Keratinocyte (primary cell): ENCODE results near the gene NSMCE1. TPM values are rescaled to one million over a fixed set of nuclear protein-coding genes. Genes with fewer than 3 reads are reported as not detected.
"Not testable (repeated sequence)": the region's sequence is repeated elsewhere in the genome, so short reads cannot be mapped to it uniquely, and the experiment has no call there.

Experiments
- DNase-seq: peaks from one replicate; pipeline ENCODE4 v3.0.0-alpha.2; 2011; ENCODE audit warnings: low read depth, missing footprints, low spot score
- FAIRE-seq: peaks from 2 replicates; lab custom pipeline; 2011; peaks lifted over from hg19 to GRCh38; lab: Jason Lieb, UNC
- H2AFZ ChIP-seq: 2 replicates; pipeline ENCODE4 v1.6.0; 2012; ENCODE audit warnings: low read length, control low read depth, inconsistent platforms; ENCODE audit not compliant: control insufficient read depth
- H3K27ac ChIP-seq: 2 replicates; pipeline ENCODE4 v1.5.1; 2011; ENCODE audit warnings: low read length; ENCODE audit not compliant: control insufficient read depth, insufficient read depth
- H3K27me3 ChIP-seq: 3 replicates; pipeline ENCODE4 v1.6.0; 2011; ENCODE audit warnings: low read length; ENCODE audit not compliant: control insufficient read depth, insufficient read depth; ENCODE audit errors: extremely low read depth
- H3K36me3 ChIP-seq, 2 experiments: 2 replicates in 1 of 2; 3 replicates in 1 of 2; pipeline ENCODE4 v1.5.1; 2011; ENCODE audit warnings: low read length in 2 of 2, mild to moderate bottlenecking in 1 of 2; ENCODE audit not compliant: control insufficient read depth in 2 of 2, insufficient read depth in 2 of 2; ENCODE audit errors: extremely low read depth in 1 of 2
- H3K4me1 ChIP-seq: 3 replicates; pipeline ENCODE4 v1.5.1; 2011; ENCODE audit warnings: low read length; ENCODE audit not compliant: control insufficient read depth, insufficient read depth; ENCODE audit errors: extremely low read depth
- H3K4me2 ChIP-seq: 3 replicates; pipeline ENCODE4 v1.6.0; 2011; ENCODE audit warnings: low read depth, low read length; ENCODE audit not compliant: control insufficient read depth, insufficient read depth; ENCODE audit errors: extremely low read depth
- H3K4me3 ChIP-seq, 3 experiments: fragments of 200-600 bp in 1 of 3; sonication (generic) in 1 of 3; 2 replicates in 2 of 3; 3 replicates in 1 of 3; pipeline ENCODE4 v1.5.1; 2011 to 2016; ENCODE audit warnings: low read length in 3 of 3, mild to moderate bottlenecking in 3 of 3, control low read depth in 2 of 3, inconsistent platforms in 1 of 3, low read depth in 1 of 3, mixed read lengths in 1 of 3, mixed run types in 1 of 3, moderate library complexity in 1 of 3; ENCODE audit not compliant: control insufficient read depth in 2 of 3, insufficient read depth in 2 of 3; ENCODE audit errors: extremely low read depth in 1 of 3
- H3K79me2 ChIP-seq: 2 replicates; pipeline ENCODE4 v1.6.0; 2012; ENCODE audit warnings: low read length; ENCODE audit not compliant: control insufficient read depth, insufficient read depth
- H3K9ac ChIP-seq: 3 replicates; pipeline ENCODE4 v1.6.0; 2011; ENCODE audit warnings: low read length; ENCODE audit not compliant: control insufficient read depth, insufficient read depth; ENCODE audit errors: extremely low read depth
- H3K9me1 ChIP-seq: 3 replicates; pipeline ENCODE4 v1.6.0; 2011; ENCODE audit warnings: low read length; ENCODE audit not compliant: control insufficient read depth, insufficient read depth; ENCODE audit errors: extremely low read depth
- H3K9me3 ChIP-seq: 2 replicates; pipeline ENCODE4 v1.5.1; 2012; ENCODE audit warnings: low read depth, low read length; ENCODE audit not compliant: control insufficient read depth
- H4K20me1 ChIP-seq: 3 replicates; pipeline ENCODE4 v1.6.0; 2011; ENCODE audit warnings: low read length; ENCODE audit not compliant: control insufficient read depth, insufficient read depth; ENCODE audit errors: extremely low read depth
- EZH2 ChIP-seq: IDR thresholded peaks from one replicate; pipeline ENCODE4 v1.6.1; 2012; ENCODE audit warnings: inconsistent platforms, mild to moderate bottlenecking, low read length, moderate library complexity
- dilution Hi-C: fragments of 300-500 bp; cut with MboI; formaldehyde crosslinking; loops from one replicate; pipeline ENCODE4 v1.7.0; 2020; ENCODE audit warnings: low sequenced_read_pairs; ENCODE audit not compliant: extremely low pct_ligation_motif_present
- polyA plus RNA-seq, 5 experiments: library from polyadenylated mRNA; depleted of rRNA in 3 of 5; stranded (reverse) in 3 of 5; stranded (forward) in 1 of 5; unstranded in 1 of 5; fragments of >200 nt; gene quantifications; 1 replicate in 1 of 5; 2 replicates in 3 of 5; 3 replicates in 1 of 5; pipeline versions ENCODE4 v1.2.1 to v1.2.3, GENCODE V29; 2011 to 2012; ENCODE audit warnings: missing spikeins in 2 of 5, low read depth in 1 of 5, low replicate concordance in 1 of 5
- TF ChIP-seq, protein P1 (sequence below), 3 experiments: IDR thresholded peaks in 1 of 3; conservative IDR thresholded peaks in 1 of 3; optimal IDR thresholded peaks in 1 of 3; 2 replicates in 2 of 3; 3 replicates in 1 of 3; pipeline versions ENCODE3 to v1.5.1; 2011; ENCODE audit warnings: low read length in 3 of 3, mild to moderate bottlenecking in 3 of 3, moderate library complexity in 2 of 3, control low read depth in 1 of 3, inconsistent platforms in 1 of 3; ENCODE audit not compliant: insufficient read depth in 2 of 3; ENCODE audit errors: extremely low read depth in 1 of 3

Gene NSMCE1
- polyA plus RNA-seq, 1 donor (not counting 4 experiments of a cell fraction or from before 2014, with no cell fraction given) = 55.9 TPM

DNA sequence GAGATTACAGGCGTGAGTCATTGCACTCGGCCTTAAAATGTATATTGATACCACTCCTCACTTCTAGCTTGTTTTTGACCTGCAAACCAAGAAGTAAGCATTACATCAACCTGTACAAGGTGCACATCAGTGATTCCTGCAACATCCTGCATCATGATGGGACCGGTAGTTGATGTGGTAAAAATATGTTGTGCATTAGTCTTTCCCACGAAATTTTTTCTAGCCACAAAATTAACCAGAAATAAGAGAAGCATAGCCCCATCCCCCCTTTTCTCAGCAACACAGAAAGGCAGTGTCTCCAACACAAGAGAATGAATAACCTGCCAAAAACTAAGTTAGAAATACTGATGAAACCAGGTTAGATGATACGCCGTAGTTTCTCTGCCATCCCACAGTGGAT is 21.1 kb upstream of the NSMCE1 start:
- no peak for FAIRE-seq
- Histone ChIP-seq H3K27ac (no peak overlapping the region), H3K9ac (no peak overlapping the region), H3K36me3 (no peaks in the 10 kb centered on the region), H4K20me1 (no peaks in the 10 kb centered on the region), H3K9me3 (peaks cover 2% of the 10 kb centered on the region), H3K27me3 (no peaks in the 10 kb centered on the region), H3K9me1 (no peaks in the 10 kb centered on the region), H3K4me1 (peaks cover 14% of the 10 kb centered on the region), H3K4me3 (no peak overlapping the region), H3K4me2 (no peak overlapping the region), H3K79me2 (no peaks in the 10 kb centered on the region), H2AFZ (no peak overlapping the region)
- DNase-seq = no peak
- TF ChIP-seq, protein P1, sequence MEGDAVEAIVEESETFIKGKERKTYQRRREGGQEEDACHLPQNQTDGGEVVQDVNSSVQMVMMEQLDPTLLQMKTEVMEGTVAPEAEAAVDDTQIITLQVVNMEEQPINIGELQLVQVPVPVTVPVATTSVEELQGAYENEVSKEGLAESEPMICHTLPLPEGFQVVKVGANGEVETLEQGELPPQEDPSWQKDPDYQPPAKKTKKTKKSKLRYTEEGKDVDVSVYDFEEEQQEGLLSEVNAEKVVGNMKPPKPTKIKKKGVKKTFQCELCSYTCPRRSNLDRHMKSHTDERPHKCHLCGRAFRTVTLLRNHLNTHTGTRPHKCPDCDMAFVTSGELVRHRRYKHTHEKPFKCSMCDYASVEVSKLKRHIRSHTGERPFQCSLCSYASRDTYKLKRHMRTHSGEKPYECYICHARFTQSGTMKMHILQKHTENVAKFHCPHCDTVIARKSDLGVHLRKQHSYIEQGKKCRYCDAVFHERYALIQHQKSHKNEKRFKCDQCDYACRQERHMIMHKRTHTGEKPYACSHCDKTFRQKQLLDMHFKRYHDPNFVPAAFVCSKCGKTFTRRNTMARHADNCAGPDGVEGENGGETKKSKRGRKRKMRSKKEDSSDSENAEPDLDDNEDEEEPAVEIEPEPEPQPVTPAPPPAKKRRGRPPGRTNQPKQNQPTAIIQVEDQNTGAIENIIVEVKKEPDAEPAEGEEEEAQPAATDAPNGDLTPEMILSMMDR (optimal IDR thresholded peaks at IDR 0.05 in 1 of 3, IDR thresholded peaks at IDR 0.05 in 1 of 3, conservative IDR thresholded peaks at IDR 0.05 in 1 of 3; ENCODE audit: extremely low read depth in 1 of 3, insufficient read depth in 2 of 3, low read length in 3 of 3) = no peak
- TF ChIP-seq EZH2 = no peak
- dilution Hi-C loops = no loop called here

DNA sequence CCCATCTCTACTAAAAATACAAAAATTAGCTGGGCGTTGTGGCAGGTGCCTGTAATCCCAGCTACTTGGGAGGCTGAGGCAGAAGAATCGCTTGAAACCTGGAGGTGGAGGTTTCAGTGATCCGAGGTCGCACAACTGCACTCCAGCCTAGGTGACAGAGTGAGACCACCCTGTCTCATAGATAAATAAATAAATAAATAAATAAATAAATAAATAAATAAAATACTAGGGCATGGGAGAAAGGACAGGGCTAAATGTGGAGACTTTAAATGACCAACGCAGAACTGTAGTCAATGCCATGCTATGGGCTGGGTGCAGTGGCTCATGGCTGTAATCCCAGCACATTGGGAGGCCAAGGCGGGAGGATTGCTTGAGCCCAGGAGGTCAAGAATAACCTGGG is 19.7 kb upstream of the NSMCE1 start:
- not testable (repeated sequence) for H3K79me2 ChIP-seq, H3K27me3 ChIP-seq, H2AFZ ChIP-seq

DNA sequence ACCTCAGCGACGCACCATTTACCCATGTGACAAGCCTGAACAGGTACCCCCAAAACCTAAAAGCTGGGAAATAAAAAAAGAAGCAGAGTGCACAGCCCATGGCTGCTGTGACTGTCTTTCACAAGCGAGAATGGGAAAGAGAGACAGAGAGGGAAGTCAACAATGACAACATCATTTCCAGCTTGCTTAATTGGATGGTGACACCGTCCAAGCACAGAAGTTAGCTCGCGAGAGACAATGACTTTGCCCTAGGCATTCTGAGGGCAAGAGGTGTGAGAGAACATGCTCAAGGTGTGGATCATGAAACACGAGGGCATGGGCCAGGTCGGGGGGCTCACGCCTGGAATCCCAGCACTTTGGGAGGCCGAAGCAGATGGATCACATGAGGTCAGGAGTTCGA is 19.3 kb upstream of the NSMCE1 start:
- no peaks in the 10 kb centered on the region for H4K20me1 ChIP-seq
- no peaks in the 10 kb centered on the region for H3K27me3 ChIP-seq
- peaks cover 2% of the 10 kb centered on the region for H3K9me3 ChIP-seq
- DNase-seq (no peak), FAIRE-seq (no peak)
- no peak overlapping the region for H3K27ac ChIP-seq
- H2AFZ ChIP-seq = no peak overlapping the region
- H3K4me2 ChIP-seq = no peak overlapping the region
- no peak overlapping the region for H3K9ac ChIP-seq
- dilution Hi-C loops = no loop called here
- H3K4me1 ChIP-seq = peaks cover 14% of the 10 kb centered on the region
- H3K4me3 ChIP-seq = no peak overlapping the region
- no peaks in the 10 kb centered on the region for H3K79me2 ChIP-seq
- TF ChIP-seq EZH2 = no peak
- TF ChIP-seq, protein P1 (optimal IDR thresholded peaks at IDR 0.05 in 1 of 3, IDR thresholded peaks at IDR 0.05 in 1 of 3, conservative IDR thresholded peaks at IDR 0.05 in 1 of 3; ENCODE audit: extremely low read depth in 1 of 3, insufficient read depth in 2 of 3, low read length in 3 of 3) = no peak
- no peaks in the 10 kb centered on the region for H3K9me1 ChIP-seq
- H3K36me3 ChIP-seq = no peaks in the 10 kb centered on the region

More for the DNA sequence above, 19.7 kb upstream of the NSMCE1 start:
- FAIRE-seq, H3K9me3 ChIP-seq, dilution Hi-C loops, H3K9ac ChIP-seq, H3K9me1 ChIP-seq, H3K4me2 ChIP-seq, H3K27ac ChIP-seq, H4K20me1 ChIP-seq, DNase-seq, H3K36me3 ChIP-seq, H3K4me3 ChIP-seq: not testable (repeated sequence)
- H3K4me1 ChIP-seq = peaks cover 14% of the 10 kb centered on the region
